ENCODE measurements around the gene GRK3. TPM values are rescaled to one million over a fixed set of nuclear protein-coding genes. Genes with fewer than 3 reads are reported as not detected.

The GRK3 gene
- total and polyA plus RNA-seq, 2 donors (not counting 3 experiments of a cell fraction or from before 2014, with no cell fraction given) = 0.68 to 4.4 TPM

DNA sequence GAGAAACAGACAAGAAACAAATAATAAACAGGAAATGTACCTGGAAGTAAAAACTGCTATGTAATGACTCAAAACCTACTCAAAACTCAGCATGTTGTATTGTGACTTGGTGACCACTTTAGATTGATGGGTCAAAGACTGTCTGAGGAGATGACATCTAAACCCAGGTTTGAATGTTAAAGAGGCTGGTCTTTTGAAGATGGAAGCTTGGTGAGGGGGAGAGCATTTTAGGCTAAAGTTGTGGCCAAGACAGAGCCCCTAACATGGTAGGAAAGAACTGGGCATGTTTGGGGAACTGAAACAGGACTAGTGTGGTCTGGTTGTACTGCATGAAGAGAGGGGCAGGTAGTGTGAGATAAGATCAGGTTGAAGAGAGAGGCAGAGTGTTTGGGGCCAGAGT lies 92.2 kb downstream of the GRK3 start:
- Histone ChIP-seq H3K4me1 (ENCODE audit: control insufficient read depth, extremely low read depth, insufficient read depth, low read length) (no peaks in the 10 kb centered on the region), H3K4me3 (replicated peaks in 1 of 3; ENCODE audit: insufficient read depth in 1 of 3, low read depth in 1 of 3, low read length in 3 of 3) (no peak overlapping the region), H3K79me2 (ENCODE audit: control insufficient read depth, insufficient read depth, low read length) (no peaks in the 10 kb centered on the region), H3K9ac (replicated peaks; ENCODE audit: extremely low read depth, insufficient read depth, low read length) (no peak overlapping the region), H3K27ac (ENCODE audit: insufficient read depth, low read depth, low read length) (no peak overlapping the region), H3K4me2 (ENCODE audit: insufficient read depth, low read length) (no peak overlapping the region), H3K27me3 (ENCODE audit: control insufficient read depth in 2 of 2, insufficient read depth in 2 of 2, low read length in 2 of 2) (peaks cover 0 to 2% of the 10 kb centered on the region in 2 experiments), H3K9me3 (replicated peaks; ENCODE audit: control insufficient read depth, insufficient read depth, low read length) (no peaks in the 10 kb centered on the region), H3K9me1 (replicated peaks; ENCODE audit: control insufficient read depth, extremely low read depth, insufficient read depth, low read length) (no peaks in the 10 kb centered on the region), H4K20me1 (replicated peaks; ENCODE audit: control insufficient read depth, extremely low read depth, insufficient read depth, low read length) (no peaks in the 10 kb centered on the region), H3K36me3 (ENCODE audit: control insufficient read depth in 2 of 2, extremely low read depth in 1 of 2, insufficient read depth in 2 of 2, low read length in 2 of 2) (no peaks in the 10 kb centered on the region), H2AFZ (ENCODE audit: low read depth, low read length) (no peak overlapping the region)
- BruUV-seq (replicated peaks) = no TSS peak
- dilution Hi-C loops (cut with MboI; ENCODE audit: extremely low pct_ligation_motif_present, low sequenced_read_pairs) (no loop called here), intact Hi-C loops (cut with micrococcal nuclease) (no loop called here)
- DNase-seq (ENCODE audit: low read depth, low spot score) (no peak), FAIRE-seq (no peak)
- ChIA-PET CTCF (interaction anchor here (1.2 kb wide), 1 partner anchor 116 kb away, joined by 4 read pairs; no protein-coding TSS in a partner anchor), POLR2A (no interaction called here)
- TF ChIP-seq JUN (IDR thresholded peaks at IDR 0.05; ENCODE audit: borderline replicate concordance, insufficient read depth, insufficient read length, low read depth) = no peak
- no peak for TF ChIP-seq FOS (IDR thresholded peaks at IDR 0.05; ENCODE audit: borderline replicate concordance, insufficient read depth, low read length)
- TF ChIP-seq, protein P1, sequence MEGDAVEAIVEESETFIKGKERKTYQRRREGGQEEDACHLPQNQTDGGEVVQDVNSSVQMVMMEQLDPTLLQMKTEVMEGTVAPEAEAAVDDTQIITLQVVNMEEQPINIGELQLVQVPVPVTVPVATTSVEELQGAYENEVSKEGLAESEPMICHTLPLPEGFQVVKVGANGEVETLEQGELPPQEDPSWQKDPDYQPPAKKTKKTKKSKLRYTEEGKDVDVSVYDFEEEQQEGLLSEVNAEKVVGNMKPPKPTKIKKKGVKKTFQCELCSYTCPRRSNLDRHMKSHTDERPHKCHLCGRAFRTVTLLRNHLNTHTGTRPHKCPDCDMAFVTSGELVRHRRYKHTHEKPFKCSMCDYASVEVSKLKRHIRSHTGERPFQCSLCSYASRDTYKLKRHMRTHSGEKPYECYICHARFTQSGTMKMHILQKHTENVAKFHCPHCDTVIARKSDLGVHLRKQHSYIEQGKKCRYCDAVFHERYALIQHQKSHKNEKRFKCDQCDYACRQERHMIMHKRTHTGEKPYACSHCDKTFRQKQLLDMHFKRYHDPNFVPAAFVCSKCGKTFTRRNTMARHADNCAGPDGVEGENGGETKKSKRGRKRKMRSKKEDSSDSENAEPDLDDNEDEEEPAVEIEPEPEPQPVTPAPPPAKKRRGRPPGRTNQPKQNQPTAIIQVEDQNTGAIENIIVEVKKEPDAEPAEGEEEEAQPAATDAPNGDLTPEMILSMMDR (IDR thresholded peaks at IDR 0.05; ENCODE audit: extremely low read depth in 1 of 2, insufficient read depth in 1 of 2, low read depth in 1 of 2, low read length in 2 of 2) = no peak
- TF ChIP-seq POLR2AphosphoS5 (IDR thresholded peaks at IDR 0.05; ENCODE audit: insufficient read depth, low read depth, low read length) = no peak
- TF ChIP-seq, protein P2, sequence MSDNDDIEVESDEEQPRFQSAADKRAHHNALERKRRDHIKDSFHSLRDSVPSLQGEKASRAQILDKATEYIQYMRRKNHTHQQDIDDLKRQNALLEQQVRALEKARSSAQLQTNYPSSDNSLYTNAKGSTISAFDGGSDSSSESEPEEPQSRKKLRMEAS (IDR thresholded peaks at IDR 0.05; ENCODE audit: insufficient read depth, insufficient read length) = no peak
- no peak for TF ChIP-seq GATA2 (IDR thresholded peaks at IDR 0.05; ENCODE audit: insufficient read depth, insufficient read length, low read depth, low read length)
- no peak for TF ChIP-seq MYC (IDR thresholded peaks at IDR 0.05; ENCODE audit: low read depth, low read length)
- TF ChIP-seq POLR2A (IDR thresholded peaks at IDR 0.05; ENCODE audit: low read depth, low read length) = no peak
- TF ChIP-seq EZH2 (IDR thresholded peaks at IDR 0.05; ENCODE audit: borderline replicate concordance, low read depth, low read length, severe bottlenecking) = no peak
